Ovary (tissue), 9 donors: ENCODE results near the gene ZNF280D. TPM values are rescaled to one million over a fixed set of nuclear protein-coding genes. Genes with fewer than 3 reads are reported as not detected.

Experiments
- DNase-seq, 5 donors: peaks; one replicate each; pipeline ENCODE4 v3.0.0-alpha.2; 2019 to 2020
- H3K27ac ChIP-seq, 2 donors: fragments of 200-600 bp; one replicate each; pipeline versions ENCODE4 v1.5.1 to v1.8.0; 2019 to 2022
- H3K27me3 ChIP-seq: fragments of 200-600 bp; one replicate; pipeline ENCODE4 v1.8.0; 2022
- H3K36me3 ChIP-seq: fragments of 200-600 bp; sonication (generic); one replicate; pipeline ENCODE4 v1.5.1; 2019
- H3K4me1 ChIP-seq: one replicate; pipeline ENCODE4 v1.8.1; 2013; ENCODE audit warnings: mild to moderate bottlenecking, moderate library complexity; ENCODE audit not compliant: insufficient read depth
- H3K4me3 ChIP-seq: fragments of 200-600 bp; sonication (generic); one replicate; pipeline ENCODE4 v1.5.1; 2017
- H3K9me3 ChIP-seq, 2 donors: fragments of 200-600 bp in 1 of 2; sonication (generic) in 1 of 2; one replicate each; pipeline versions ENCODE4 v1.5.1 to v1.8.1; 2013 to 2019; ENCODE audit warnings: mild to moderate bottlenecking in 1 of 2, moderate library complexity in 1 of 2
- EP300 ChIP-seq: sonication (generic); formaldehyde crosslinking; IDR thresholded peaks from one replicate; pipeline ENCODE4 v1.6.1; 2017; ENCODE audit warnings: antibody characterized with exemption
- POLR2A ChIP-seq: fragments of 450-650 bp; IDR thresholded peaks from one replicate; pipeline ENCODE4 v1.6.1; 2017; ENCODE audit warnings: antibody characterized with exemption, mild to moderate bottlenecking, moderate library complexity
- WGBS, 3 donors: extraction: QIAGEN DNeasy Blood & Tissue Kit in 1 of 3; methylation state at CpG; one replicate each; pipeline versions ENCODE4 v1.1.5 to v1.1.7; 2013 to 2017; 5-methylcytosine and 5-hydroxymethylcytosine counted together
- intact Hi-C, 4 donors: fragments of 100-400 bp; cut with DNase I; formaldehyde crosslinking; loops; one replicate each; pipeline versions ENCODE4 v1.11.0 to v1.15.1; 2022 to 2023
- polyA plus RNA-seq, 2 donors: library from polyadenylated mRNA; stranded (reverse); fragments of 200-250 nt in 1 of 2; fragments of 350-450 nt in 1 of 2; fragmentation: Illumina TruSeq in 1 of 2; extraction: RNeasy Lipid Tissue Mini Kit (QIAGEN cat#74804) in 1 of 2; gene quantifications; one replicate each; pipeline ENCODE4 v1.2.3, GENCODE V29; 2013 to 2014
- total RNA-seq, 7 donors: library from RNA; depleted of rRNA in 2 of 7; stranded (reverse); fragments of >200 nt in 2 of 7; fragmentation: NEBNext Ultra II Directional in 3 of 7; extraction: Animal tissue kit (Norgen Biotek cat#: 25700) in 3 of 7; gene quantifications; one replicate each; pipeline versions ENCODE4 v1.1.0 to v1.2.4, GENCODE V29; 2016 to 2023
- TF ChIP-seq, protein P1 (sequence below), 3 donors: fragments of 450-650 bp in 2 of 3; fragments of 200-600 bp in 1 of 3; IDR thresholded peaks; one replicate each; pipeline versions ENCODE4 v1.5.1 to v1.8.0; 2016 to 2022; ENCODE audit warnings: antibody characterized with exemption in 3 of 3, mild to moderate bottlenecking in 1 of 3
- donor health status: DM: no; HTN: no; CAD: no; lungs with moderate emphysema.
- donor health status: DM: no; HTN: no; CAD: no.
- donor health status: Bipolar disorder and iron deficiency.
- donor health status: DM: yes; HTN: yes; CAD: no.
- donor health status: DM: no; HTN: no; CAD: no.
- donor health status: DM: yes; HTN: yes; CAD: no.

Gene ZNF280D
- total and polyA plus RNA-seq, 9 donors, result 27.3 to 66.0 (median 50.4) TPM

DNA sequence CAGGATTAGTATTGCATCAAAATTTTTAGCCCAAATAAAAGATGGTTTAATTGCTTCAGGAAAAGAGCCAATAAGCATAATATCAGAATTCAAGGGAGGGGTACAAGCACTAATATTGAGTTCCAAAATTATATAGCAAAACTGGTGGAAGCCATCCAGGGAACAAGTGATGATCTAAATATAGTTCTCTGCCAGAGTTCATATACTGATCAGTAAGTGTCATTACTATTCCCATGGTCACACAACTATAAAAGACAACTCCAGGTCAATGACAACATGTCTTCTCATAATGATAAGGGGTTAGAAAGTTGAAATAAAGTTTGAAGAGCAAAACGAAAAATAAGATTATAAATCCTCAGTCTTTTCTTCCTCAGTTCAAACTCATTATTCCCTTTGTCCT is 57.4 kb downstream of the ZNF280D start:
- intact Hi-C loops, result no loop called here
- TF ChIP-seq EP300 (no peak), POLR2A (no peak)
- TF ChIP-seq, protein P1, sequence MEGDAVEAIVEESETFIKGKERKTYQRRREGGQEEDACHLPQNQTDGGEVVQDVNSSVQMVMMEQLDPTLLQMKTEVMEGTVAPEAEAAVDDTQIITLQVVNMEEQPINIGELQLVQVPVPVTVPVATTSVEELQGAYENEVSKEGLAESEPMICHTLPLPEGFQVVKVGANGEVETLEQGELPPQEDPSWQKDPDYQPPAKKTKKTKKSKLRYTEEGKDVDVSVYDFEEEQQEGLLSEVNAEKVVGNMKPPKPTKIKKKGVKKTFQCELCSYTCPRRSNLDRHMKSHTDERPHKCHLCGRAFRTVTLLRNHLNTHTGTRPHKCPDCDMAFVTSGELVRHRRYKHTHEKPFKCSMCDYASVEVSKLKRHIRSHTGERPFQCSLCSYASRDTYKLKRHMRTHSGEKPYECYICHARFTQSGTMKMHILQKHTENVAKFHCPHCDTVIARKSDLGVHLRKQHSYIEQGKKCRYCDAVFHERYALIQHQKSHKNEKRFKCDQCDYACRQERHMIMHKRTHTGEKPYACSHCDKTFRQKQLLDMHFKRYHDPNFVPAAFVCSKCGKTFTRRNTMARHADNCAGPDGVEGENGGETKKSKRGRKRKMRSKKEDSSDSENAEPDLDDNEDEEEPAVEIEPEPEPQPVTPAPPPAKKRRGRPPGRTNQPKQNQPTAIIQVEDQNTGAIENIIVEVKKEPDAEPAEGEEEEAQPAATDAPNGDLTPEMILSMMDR (IDR thresholded peaks at IDR 0.05), result no peak
- H3K27me3 ChIP-seq, result no peaks in the 10 kb centered on the region

DNA sequence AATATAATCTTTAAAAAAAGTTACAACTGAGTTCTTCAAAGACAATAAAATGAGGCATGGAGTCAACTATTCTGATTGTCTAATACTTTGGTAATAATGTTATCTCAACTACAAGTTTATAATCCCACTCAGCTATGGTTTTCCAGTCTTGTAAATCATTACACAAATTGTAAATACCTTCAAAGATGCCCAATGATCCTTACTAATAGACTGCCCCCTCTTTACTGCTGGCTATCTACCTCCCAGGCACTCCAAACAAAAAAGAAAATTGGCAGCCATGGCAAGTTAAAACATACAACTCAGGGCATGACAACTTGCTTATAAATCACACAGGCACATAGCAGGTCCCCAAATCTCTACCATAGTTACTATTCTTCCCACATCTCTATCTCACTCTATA is 58.5 kb downstream of the ZNF280D start:
- TF ChIP-seq EP300 (no peak), POLR2A (no peak)
- TF ChIP-seq, protein P1 (IDR thresholded peaks at IDR 0.05), result no peak
- DNase-seq, result no peak
- Histone ChIP-seq H3K36me3 (no peaks in the 10 kb centered on the region), H3K4me3 (no peak overlapping the region), H3K27ac (no peak overlapping the region), H3K9me3 (no peaks in the 10 kb centered on the region), H3K27me3 (no peaks in the 10 kb centered on the region), H3K4me1 (no peaks in the 10 kb centered on the region)
- intact Hi-C loops, result no loop called here

More for the DNA sequence above, 57.4 kb downstream of the ZNF280D start:
- no peaks in the 10 kb centered on the region for H3K36me3 ChIP-seq
- H3K27ac ChIP-seq, result no peak overlapping the region
- no peaks in the 10 kb centered on the region for H3K9me3 ChIP-seq
- 77 to 83% (median 79%) methylated on average over 1 of the region's 1 CpG for WGBS, 3 donors
- no peak for DNase-seq
- H3K4me3 ChIP-seq, result no peak overlapping the region
- no peaks in the 10 kb centered on the region for H3K4me1 ChIP-seq

DNA sequence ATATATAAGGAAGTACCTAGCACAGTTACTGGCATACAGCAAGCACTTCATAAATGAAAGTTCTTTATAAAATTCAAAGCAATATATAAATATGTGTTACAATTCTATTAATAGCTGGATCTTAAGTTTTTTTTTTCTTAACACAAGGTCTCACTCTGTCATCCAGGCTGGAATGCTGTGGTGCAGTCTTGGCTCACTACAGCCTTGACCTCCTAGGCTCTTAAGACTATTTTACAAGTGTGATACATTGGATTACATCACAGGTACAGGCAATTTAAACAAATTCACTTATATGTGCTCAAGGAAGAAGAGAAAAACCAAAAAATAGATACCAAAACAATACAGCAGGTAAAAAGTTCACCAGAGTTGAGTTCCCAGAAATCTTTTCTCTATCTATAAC is 60.6 kb downstream of the ZNF280D start:
- TF ChIP-seq, protein P1 (IDR thresholded peaks at IDR 0.05), result no peak
- TF ChIP-seq EP300, result no peak
- H3K36me3 ChIP-seq, result no peaks in the 10 kb centered on the region
- no peaks in the 10 kb centered on the region for H3K9me3 ChIP-seq
- intact Hi-C loops, result no loop called here
- H3K4me1 ChIP-seq, result no peaks in the 10 kb centered on the region
- H3K4me3 ChIP-seq, result no peak overlapping the region
- no peak overlapping the region for H3K27ac ChIP-seq
- no peak for DNase-seq
- no peaks in the 10 kb centered on the region for H3K27me3 ChIP-seq

DNA sequence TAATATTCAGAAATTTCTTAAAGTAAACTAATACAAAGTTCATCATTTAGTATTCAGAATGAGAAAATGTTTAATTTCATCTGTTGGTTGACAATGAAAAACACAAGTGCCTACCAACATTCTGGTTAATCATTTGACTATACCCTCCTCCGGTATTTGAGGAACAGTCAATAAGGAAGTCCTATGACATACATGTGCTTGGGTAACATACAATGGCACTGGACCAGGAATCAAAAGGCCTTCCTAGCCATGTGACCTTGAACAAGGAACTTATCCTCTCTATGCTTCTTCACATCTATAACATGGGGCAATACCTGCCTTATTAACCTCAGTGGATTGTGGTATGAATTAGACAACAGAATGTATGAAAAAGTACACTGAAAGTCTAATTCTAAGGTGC is 65.8 kb downstream of the ZNF280D start:
- 94 to 97% (median 96%) methylated on average over 1 of the region's 1 CpG for WGBS, 3 donors
- Histone ChIP-seq H3K27me3 (no peaks in the 10 kb centered on the region), H3K4me1 (peaks cover 1% of the 10 kb centered on the region), H3K9me3 (no peaks in the 10 kb centered on the region), H3K4me3 (no peak overlapping the region), H3K27ac (no peak overlapping the region), H3K36me3 (no peaks in the 10 kb centered on the region)
- intact Hi-C loops, result no loop called here
- no peak for DNase-seq
- TF ChIP-seq POLR2A (no peak), EP300 (no peak)
- TF ChIP-seq, protein P1 (IDR thresholded peaks at IDR 0.05), result no peak

DNA sequence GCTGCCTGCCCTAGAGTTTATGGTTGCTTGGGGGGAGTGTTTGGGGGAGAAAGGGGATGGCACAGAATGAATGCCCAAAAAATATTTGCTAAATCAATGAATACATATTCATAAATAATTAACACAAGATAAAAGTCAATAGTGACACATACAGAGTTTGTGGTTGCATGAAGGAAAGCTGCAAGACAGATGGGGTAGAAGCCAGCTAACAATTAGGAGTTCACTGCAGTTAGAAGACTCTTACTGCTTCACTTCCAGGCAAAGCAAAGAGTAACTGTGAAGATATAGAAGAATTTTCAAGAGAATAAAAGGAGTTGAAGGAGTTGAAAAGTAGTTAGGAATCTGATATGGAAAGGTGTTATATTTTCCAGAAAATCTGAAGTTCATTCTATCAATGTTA is 72.4 kb downstream of the ZNF280D start:
- DNase-seq, result no peak
- Histone ChIP-seq H3K4me1 (no peaks in the 10 kb centered on the region), H3K9me3 (no peaks in the 10 kb centered on the region), H3K27ac (no peak overlapping the region), H3K4me3 (no peak overlapping the region), H3K36me3 (no peaks in the 10 kb centered on the region), H3K27me3 (no peaks in the 10 kb centered on the region)
- intact Hi-C loops, result no loop called here
- no peak for TF ChIP-seq POLR2A
- TF ChIP-seq, protein P1 (IDR thresholded peaks at IDR 0.05), result no peak
- TF ChIP-seq EP300, result no peak
